ENCODE data around the gene ZBTB25.

Gene ZBTB25

DNA sequence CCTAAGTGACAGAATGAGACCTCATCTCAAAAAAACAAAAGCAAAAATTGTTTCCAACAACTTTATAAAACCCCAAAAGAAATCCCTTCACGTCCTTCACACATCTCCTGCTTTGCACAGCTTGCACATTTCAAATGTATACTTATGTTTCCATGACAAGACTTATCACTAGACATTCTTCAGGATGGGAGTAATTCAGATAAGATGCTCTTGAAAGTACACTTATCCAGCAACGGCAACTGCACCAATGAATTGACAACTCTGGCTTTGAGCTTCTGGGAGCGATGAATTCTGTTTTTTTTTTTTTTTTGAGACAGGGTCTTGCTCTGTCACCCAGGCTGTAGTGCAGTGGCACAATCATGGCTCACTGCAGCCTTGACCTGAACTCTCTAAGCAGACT, 69.1 kb downstream of the ZBTB25 start:
- no peak for DNase-seq

- peak; percentile 59 for DNase-seq
Measured at GRCh38 chr14:64423987-64424386, 79.7 kb downstream of the ZBTB25 start.

GRCh38 chr14:64422756-64423155, 80.9 kb downstream of the ZBTB25 start:
- no peak for DNase-seq

- DNase-seq: no peak
Measured at GRCh38 chr14:64422005-64422404, 81.6 kb downstream of the ZBTB25 start.

GRCh38 chr14:64421166-64421565, 82.5 kb downstream of the ZBTB25 start:
- no peak for DNase-seq

GRCh38 chr14:64419003-64419402, 84.6 kb downstream of the ZBTB25 start:
- no peak for DNase-seq

GRCh38 chr14:64417771-64418125, 85.9 kb downstream of the ZBTB25 start:
- DNase-seq: no peak

GRCh38 chr14:64417055-64417770, 86.4 kb downstream of the ZBTB25 start:
- DNase-seq: no peak

GRCh38 chr14:64416348-64416932, 87.2 kb downstream of the ZBTB25 start:
- DNase-seq: no peak

DNA sequence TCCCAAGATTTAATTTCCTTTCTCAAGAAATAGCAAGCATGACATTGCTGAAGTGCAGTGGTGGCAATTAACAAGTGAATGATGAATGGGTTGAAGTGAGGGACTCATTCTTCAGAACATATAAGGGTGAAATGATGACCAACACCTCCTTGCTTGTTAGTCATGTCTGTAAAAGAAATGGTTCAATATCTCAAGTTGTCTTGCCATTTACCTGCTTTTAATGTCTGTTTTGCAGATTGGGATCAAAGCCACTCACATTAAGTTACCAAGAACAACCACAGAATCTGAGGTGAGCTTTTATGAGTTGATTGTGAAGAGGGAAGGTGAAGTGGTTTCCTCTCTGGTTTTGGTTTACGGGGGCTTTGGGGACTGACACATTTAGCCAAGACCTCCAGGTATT, 91.4 kb downstream of the ZBTB25 start:
- DNase-seq: no peak

DNA sequence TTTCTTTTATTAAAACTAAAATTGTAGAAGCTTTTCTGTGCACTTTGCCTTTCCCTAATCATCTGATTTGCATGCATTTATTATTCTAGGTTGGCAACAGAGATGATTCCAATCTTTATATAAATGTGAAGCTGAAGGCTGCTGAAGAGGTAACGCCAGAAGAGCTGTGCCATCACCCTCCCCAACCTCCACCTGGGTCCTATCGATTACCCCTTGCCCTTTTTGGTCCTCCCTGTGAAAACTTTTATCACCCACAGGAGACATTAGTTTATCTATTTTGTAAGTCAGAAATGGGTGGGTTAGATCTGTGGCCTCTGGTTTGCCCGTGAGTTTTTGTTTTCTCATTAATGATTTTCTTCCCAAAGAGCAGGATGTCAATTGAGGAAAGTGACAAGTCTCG, 92.6 kb downstream of the ZBTB25 start:
- no peak for DNase-seq

DNA sequence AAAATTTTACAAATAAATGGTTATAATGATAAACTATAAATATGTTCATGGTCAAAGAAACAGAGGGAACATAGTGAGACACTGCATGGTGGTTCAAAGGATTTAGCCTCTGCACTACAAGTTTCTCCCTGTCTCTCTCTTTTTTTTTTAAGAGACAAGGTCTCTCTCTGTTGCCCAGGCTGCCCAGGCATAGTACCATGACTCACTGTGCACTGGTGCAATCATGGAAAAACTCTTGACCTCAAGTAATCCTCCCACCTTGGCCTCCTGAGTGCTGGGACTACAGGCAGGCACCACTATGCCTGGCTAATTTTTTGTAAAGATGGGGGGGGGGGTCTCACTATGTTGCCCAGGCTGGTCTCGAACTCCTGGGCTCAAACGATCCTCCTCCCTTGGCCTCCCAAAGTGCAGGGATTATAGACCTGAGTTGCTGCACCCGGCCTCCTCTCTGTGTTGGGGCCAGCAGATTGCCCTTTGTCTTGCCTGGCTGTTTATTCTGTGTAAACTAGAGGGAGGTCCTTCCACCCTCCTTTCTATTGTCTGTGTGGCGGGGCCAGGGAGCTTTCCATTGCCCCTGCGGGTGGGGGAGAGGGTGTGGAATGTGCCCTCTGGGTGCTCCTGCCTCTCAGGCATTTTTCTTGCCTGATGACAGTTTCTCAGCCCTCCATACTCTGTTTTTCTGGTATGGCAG, 93.4 kb downstream of the ZBTB25 start:
- DNase-seq: no peak

DNA sequence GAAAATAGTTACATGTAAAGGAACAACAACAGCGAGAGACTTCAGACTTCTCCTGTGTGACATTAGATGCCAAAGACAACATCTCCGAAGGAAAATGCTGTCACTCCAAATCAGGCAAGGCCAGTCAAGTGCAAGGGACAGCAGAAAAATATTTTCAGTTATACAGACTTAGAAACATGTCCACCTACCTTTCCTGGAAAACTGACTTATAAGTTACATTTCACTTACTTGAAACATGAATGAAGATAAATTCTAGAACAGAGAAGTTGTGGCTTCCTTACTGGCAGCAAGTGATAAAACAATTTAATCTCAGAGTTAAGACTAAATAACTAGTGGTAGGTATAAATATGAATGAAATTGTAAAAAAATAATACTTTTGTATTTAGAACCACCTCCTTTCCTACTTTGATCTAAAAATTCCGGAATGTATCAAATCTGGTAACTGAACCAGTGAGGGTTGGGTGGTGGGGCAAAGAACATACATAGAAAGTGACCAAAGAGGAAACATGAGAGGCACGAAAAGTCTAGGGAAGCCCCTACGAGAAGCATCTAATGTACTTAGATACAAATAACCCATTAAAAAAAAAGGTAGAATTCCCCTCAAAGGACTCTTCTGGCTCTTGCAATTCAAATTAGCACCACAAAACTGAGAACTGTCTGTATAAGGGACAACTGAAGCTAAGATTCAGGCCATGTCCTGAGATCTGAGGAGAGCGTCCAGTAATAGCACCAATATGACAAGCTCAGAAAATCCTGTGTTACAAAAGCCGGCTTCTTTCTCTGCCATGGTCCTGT, 94.3 kb downstream of the ZBTB25 start:
- no peak for DNase-seq

DNA sequence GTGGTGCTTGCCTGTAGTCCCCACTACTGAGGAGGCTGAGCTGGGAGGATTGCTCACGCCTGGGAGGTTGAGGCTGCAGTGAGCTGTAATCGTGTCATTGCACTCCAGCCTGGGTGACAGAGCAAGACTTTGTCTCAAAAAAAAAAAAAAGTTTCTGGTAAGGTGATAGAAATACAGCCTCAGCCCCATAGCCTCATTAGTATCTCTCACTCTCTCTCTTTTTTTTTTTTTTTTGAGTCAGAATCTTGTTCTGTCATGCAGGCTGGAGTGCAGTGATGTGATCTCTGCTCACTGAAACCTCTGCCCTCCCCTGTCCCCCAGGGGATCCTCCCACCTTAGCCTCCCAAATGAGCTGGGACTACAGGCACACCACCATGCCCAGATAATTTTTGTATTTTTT, 96.3 kb downstream of the ZBTB25 start:
- no peak for DNase-seq

DNA sequence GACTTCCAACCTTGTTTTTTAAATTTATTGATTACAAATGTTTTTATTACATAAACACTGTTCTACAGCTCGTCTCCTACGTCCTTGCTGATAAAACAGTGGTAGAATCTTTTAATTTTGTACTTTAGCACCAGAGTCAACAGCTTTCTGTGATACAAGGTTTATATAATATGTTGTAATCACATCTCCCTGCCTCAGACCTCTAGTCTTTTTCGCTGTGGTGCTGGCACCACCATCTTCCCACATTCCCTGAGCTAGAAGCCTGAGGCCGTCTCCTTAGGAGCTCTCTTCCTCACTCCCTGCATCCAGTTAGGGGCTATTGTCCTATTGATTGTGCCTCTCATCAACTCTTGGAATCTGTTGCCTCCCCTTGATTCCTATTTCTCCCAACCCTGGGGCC, 98.3 kb downstream of the ZBTB25 start:
- DNase-seq: no peak

DNA sequence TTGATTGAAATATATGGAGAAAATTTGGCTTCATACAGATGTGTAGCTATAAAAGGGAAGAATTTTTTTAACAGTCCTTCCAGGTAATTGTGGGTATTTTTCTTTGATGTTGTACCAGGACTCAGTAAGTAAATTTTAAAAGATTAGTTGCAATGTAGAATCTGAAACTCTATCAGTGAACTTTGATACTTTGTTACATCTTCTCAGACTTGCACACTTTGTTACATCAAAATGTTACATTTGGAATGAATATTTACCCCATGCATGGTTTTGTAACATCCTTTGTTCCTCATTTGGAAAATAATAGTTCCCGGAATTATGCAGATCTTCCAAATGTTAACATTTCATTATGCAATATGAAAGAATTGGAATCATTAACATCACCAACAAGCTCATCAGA, 101.7 kb downstream of the ZBTB25 start:
- DNase-seq: no peak

DNA sequence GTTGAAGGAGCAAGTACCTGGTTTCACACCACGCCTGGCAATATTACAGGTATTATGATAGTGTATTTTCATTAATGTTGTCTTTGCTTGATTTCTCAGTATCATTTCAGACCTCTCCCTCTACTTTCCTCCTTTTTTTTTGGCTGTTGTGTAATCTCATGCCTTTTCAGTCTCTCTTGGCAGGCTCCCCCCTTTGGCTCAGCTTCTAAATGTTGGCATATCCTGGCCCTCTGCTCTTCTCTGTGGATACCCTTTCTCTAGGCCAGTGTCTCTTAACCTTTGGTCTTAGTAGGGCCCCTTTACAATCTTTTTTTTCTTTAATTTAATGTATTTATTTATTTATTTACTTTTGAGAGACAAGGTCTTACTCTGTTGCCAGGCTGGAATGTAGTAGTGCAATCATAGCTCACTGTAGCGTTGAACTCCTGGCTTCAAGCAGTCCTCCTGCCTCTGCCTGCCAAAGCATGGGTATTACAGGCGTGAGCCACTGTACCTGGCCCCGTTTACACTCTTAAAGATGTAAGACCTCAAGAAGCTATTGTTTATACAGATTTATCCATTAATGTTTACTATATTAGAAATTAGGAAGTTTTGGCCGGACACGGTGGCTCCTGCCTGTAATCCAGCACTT, 102.7 kb downstream of the ZBTB25 start:
- no peak for DNase-seq

All from activated CD8-positive, alpha-beta memory T cell treated with anti-CD3 and anti-CD28 coated beads, Interleukin-2, amount 50 U/mL, for 48 hours (primary cell).